Hematopoietic multipotent progenitor cell treated with erythropoietin and hydrocortisone succinate and interleukin-3 and kit ligand, for 17 days (in vitro differentiated cells): ENCODE measurements around the gene ASTN2.

ENCODE experiments used
- DNase-seq: peaks from one replicate; pipeline ENCODE4 v3.0.0-alpha.2; 2015; ENCODE audit warnings: low spot score

The ASTN2 gene

GRCh38 chr9:116736399-116737151, 678.3 kb downstream of the ASTN2 start:
- no peak for DNase-seq

GRCh38 chr9:116733010-116733641, 681.7 kb downstream of the ASTN2 start:
- no peak for DNase-seq

GRCh38 chr9:116726602-116727001, 688.3 kb downstream of the ASTN2 start:
- no peak for DNase-seq

GRCh38 chr9:116724123-116724522, 690.7 kb downstream of the ASTN2 start:
- no peak for DNase-seq

- DNase-seq = no peak
These were observed 692.9 kb downstream of the ASTN2 start for GRCh38 chr9:116721944-116722343.

- no peak for DNase-seq
These were observed 693.4 kb downstream of the ASTN2 start for GRCh38 chr9:116721411-116721810.

GRCh38 chr9:116720111-116720510, 694.7 kb downstream of the ASTN2 start:
- no peak for DNase-seq

- DNase-seq = no peak
These were observed 696.7 kb downstream of the ASTN2 start for GRCh38 chr9:116718111-116718510.

- no peak for DNase-seq
These were observed 697.7 kb downstream of the ASTN2 start for GRCh38 chr9:116717150-116717549.

- DNase-seq = no peak
These were observed 698.4 kb downstream of the ASTN2 start for GRCh38 chr9:116716438-116716837.

- no peak for DNase-seq
These were observed 699.1 kb downstream of the ASTN2 start for GRCh38 chr9:116715751-116716150.

GRCh38 chr9:116713271-116713670, 701.6 kb downstream of the ASTN2 start:
- DNase-seq = no peak

- no peak for DNase-seq
These were observed 702.1 kb downstream of the ASTN2 start for GRCh38 chr9:116712781-116713180.

- no peak for DNase-seq
These were observed 708.3 kb downstream of the ASTN2 start for GRCh38 chr9:116706310-116707290.

- no peak for DNase-seq
These were observed 709.3 kb downstream of the ASTN2 start for GRCh38 chr9:116705531-116705930.

GRCh38 chr9:116704470-116704869, 710.4 kb downstream of the ASTN2 start:
- DNase-seq = no peak

GRCh38 chr9:116703634-116704033, 711.2 kb downstream of the ASTN2 start:
- DNase-seq = no peak

GRCh38 chr9:116701940-116702642, 712.8 kb downstream of the ASTN2 start:
- DNase-seq = no peak

- no peak for DNase-seq
These were observed 713.7 kb downstream of the ASTN2 start for GRCh38 chr9:116700882-116701865.

- DNase-seq = no peak
These were observed 714.6 kb downstream of the ASTN2 start for GRCh38 chr9:116700279-116700678.

GRCh38 chr9:116697887-116698286, 717.0 kb downstream of the ASTN2 start:
- no peak for DNase-seq
